ENCODE results near the gene PPY.
"Not testable (repeated sequence)": the region's sequence is repeated elsewhere in the genome, so short reads cannot be mapped to it uniquely, and the experiment has no call there.

The PPY gene

GRCh38 chr17:43901861-43902589 is 40.3 kb downstream of the PPY start:
- DNase-seq = no peak

DNA sequence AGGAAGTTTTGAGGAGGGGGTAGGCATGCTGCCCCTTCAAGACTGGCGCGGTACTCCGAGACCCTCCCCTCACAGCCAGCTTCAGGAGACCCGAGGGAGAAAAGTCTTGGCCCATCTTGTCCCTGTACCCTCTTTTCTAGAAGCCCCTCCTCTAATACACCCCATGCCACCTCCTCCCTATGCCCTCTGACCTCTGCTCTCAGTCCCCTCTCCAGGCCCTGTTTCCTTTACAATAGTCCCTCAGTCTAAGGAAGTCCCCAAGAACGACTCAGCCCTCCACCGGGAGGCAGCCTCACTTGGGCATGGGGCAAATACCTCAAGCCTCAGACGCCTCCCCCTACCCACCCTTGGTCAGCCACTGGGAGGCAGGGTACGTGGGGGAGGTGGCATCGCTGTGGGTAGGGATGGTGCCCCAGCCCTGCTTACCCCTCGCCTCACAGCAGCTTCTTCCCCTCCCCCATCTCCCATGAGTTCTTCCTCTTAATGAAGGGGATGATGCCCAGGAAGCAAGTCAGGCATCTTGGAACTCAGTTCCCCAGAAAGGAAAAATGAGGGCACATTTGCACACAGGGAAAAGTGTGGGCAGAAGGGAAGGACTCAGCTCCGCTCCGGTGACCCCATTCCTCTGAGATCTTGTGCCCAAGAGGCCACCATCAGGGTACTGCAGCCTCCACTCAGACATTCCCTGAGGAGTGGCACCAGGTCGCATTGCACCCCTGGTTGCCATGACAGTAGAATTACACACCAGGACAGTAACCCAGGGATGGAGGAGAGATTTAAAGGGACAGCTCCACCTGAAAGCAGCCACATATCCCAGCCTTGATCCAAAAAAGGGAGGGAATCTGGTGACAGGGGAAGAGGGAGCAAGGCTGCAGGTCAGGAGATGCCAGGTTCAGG is 41.2 kb downstream of the PPY start:
- DNase-seq = no peak

GRCh38 chr17:43900183-43900857 is 42.0 kb downstream of the PPY start:
- DNase-seq = peak; percentile 91

- DNase-seq = no peak
Measured at GRCh38 chr17:43898446-43898845, 43.8 kb downstream of the PPY start.

DNA sequence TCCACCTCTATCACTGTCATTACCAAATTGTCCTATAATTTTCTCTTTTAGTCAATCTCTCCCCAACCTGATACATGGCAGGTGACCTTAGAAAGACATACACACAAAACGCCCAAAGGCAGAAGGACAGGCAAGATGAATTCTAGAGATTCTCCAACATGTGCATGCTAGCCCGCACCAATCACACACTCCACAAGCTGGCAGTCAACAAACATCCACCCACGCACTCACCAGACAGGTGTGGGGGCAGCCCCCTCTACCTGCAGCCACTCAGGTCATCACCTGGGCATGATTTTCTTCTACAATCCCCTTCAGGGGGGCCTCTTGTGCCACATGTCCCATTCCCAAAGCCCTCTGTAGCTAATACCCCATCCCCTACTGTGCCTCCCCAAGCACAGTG is 44.4 kb downstream of the PPY start:
- DNase-seq = no peak

- DNase-seq = not testable (repeated sequence)
Measured at GRCh38 chr17:43894494-43894893, 47.8 kb downstream of the PPY start.

DNA sequence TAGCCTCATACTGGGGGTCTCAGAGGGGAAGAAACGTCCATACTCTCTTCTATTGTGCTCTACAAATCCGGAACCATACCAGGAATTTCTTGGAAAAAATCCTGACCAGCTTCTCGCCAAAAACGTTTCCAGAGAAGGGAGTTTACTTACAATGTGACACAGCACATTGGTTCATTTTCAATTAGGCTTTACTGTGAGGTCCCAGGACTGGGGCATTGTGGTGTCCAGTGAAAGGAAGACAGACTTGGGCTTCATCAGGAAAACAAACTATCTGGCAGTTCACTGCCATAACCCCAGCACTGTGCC is 49.7 kb downstream of the PPY start:
- DNase-seq = no peak

- DNase-seq = no peak
Measured at GRCh38 chr17:43891851-43892646, 50.2 kb downstream of the PPY start.

Data from hematopoietic multipotent progenitor cell treated with erythropoietin and hydrocortisone succinate and interleukin-3 and kit ligand, for 6 days (in vitro differentiated cells).